ENCODE data around the gene CCDC80.

CCDC80 gene

DNA sequence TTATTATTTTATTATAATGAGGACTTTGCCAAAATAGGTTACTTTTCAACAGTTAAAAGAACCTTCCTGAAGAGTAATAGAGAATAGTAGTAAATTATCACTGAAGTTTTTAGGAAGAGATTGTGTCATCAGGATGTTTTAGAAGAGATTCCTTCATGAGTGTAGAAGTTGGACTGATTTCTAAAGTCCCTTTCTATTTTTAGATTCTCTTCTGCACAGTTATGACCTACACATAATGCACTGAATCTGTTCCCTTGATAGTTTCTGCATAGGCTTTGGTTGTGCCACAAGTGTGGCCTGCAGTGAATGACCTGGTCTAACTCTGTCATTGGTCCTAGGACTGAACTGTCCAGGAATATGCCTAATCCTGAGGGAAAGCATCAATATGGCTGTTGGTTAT lies 55.2 kb downstream of the CCDC80 start:
- Histone ChIP-seq H3K27me3 (no peaks in the 10 kb centered on the region), H3K9me3 (no peaks in the 10 kb centered on the region), H3K36me3 (no peaks in the 10 kb centered on the region; the same call in 1 of the 2 replicates), H3K4me3 (ENCODE audit: low read depth, low read length) (no peak overlapping the region), H3K4me1 (no peaks in the 10 kb centered on the region)
- no peak for DNase-seq
- TF ChIP-seq, protein P1, sequence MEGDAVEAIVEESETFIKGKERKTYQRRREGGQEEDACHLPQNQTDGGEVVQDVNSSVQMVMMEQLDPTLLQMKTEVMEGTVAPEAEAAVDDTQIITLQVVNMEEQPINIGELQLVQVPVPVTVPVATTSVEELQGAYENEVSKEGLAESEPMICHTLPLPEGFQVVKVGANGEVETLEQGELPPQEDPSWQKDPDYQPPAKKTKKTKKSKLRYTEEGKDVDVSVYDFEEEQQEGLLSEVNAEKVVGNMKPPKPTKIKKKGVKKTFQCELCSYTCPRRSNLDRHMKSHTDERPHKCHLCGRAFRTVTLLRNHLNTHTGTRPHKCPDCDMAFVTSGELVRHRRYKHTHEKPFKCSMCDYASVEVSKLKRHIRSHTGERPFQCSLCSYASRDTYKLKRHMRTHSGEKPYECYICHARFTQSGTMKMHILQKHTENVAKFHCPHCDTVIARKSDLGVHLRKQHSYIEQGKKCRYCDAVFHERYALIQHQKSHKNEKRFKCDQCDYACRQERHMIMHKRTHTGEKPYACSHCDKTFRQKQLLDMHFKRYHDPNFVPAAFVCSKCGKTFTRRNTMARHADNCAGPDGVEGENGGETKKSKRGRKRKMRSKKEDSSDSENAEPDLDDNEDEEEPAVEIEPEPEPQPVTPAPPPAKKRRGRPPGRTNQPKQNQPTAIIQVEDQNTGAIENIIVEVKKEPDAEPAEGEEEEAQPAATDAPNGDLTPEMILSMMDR (IDR thresholded peaks at IDR 0.05; ENCODE audit: low read depth, low read length): no peak

DNA sequence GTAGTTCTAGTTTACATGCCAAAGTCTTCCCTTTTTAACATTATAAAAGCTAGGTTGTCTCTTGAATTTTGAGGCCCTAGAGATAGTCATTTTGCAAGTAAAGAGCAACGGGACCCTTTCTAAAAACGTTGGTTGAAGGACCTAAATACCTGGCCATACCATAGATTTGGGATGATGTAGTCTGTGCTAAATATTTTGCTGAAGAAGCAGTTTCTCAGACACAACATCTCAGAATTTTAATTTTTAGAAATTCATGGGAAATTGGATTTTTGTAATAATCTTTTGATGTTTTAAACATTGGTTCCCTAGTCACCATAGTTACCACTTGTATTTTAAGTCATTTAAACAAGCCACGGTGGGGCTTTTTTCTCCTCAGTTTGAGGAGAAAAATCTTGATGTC lies 57.8 kb downstream of the CCDC80 start:
- Histone ChIP-seq H3K4me3 (ENCODE audit: low read depth, low read length) (no peak overlapping the region), H3K36me3 (no peaks in the 10 kb centered on the region; the same call in 1 of the 2 replicates), H3K27me3 (no peaks in the 10 kb centered on the region), H3K4me1 (no peaks in the 10 kb centered on the region), H3K9me3 (no peaks in the 10 kb centered on the region)
- TF ChIP-seq, protein P1 (IDR thresholded peaks at IDR 0.05; ENCODE audit: low read depth, low read length): no peak
- DNase-seq: no peak

DNA sequence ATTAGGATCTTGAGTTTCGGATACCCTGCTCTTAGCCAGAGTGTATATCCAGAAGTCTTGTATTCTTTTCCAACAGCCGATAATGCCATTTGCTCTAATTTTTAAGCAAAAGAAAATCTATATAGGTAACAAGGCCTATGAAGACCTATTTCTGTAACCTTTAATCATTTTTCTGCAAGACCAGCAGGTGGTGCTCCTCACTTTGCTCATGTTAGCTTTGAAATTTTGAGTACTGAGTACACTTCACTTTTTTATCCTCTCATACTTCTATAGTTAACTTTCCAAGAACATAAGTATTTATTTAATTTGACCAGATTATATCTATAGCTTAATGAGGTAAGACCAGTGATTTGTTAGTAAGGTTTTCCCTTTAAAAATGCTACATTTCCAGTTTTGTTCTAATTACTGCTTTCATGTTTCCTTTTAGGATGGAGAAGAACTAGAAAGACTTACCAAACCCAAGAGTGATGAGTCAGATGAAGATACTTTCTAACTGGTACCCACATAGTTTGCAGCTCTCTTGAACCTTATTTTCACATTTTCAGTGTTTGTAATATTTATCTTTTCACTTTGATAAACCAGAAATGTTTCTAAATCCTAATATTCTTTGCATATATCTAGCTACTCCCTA lies 58.6 kb downstream of the CCDC80 start:
- TF ChIP-seq, protein P1 (IDR thresholded peaks at IDR 0.05; ENCODE audit: low read depth, low read length): peak; percentile 79
- DNase-seq: peak; percentile 42
- H3K27me3 ChIP-seq: no peaks in the 10 kb centered on the region
- H3K4me1 ChIP-seq: no peaks in the 10 kb centered on the region
- H3K9me3 ChIP-seq: no peaks in the 10 kb centered on the region
- H3K36me3 ChIP-seq: no peaks in the 10 kb centered on the region; the same call in 1 of the 2 replicates
- H3K4me3 ChIP-seq (ENCODE audit: low read depth, low read length): no peak overlapping the region

DNA sequence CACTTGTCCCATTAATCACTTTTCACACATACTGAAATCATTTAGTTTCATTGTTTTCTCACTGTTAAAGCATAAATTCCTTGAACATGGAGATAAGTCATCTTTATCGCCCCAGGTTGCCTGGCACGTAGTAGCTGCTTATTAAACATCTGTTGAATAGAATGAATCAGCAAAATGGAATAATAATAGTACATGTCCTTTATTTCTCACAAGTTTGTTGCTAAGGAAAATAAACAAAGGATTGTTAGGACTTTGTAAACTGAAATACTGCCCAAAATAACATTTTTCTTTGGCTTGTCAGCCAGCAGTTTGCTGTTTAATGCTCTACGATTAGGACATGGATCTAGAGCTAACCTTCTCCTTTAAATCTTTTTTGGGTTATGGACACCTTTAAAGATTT lies 61.2 kb downstream of the CCDC80 start:
- DNase-seq: no peak
- Histone ChIP-seq H3K4me3 (ENCODE audit: low read depth, low read length) (no peak overlapping the region), H3K4me1 (no peaks in the 10 kb centered on the region), H3K9me3 (no peaks in the 10 kb centered on the region), H3K36me3 (no peaks in the 10 kb centered on the region; the same call in 1 of the 2 replicates), H3K27me3 (no peaks in the 10 kb centered on the region)
- TF ChIP-seq, protein P1 (IDR thresholded peaks at IDR 0.05; ENCODE audit: low read depth, low read length): no peak

DNA sequence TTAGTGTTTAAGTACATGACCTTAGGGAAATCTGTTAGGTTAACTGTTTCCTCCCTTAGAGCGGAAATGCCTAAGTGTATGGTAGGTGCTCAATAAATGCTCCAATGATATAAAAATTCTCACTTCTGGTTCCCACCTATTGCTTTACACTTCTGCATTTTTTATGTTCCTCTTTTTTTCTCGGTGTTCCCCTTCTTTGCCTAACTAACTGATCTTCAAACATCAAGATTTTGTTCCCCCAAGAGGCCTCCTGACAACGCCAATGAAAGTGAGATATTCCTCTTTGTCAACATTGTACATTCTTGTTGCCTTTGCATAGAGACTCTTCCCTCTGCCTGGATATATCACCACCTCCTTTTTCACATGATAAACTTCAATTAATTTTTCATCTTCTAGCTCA lies 61.7 kb downstream of the CCDC80 start:
- TF ChIP-seq, protein P1 (IDR thresholded peaks at IDR 0.05; ENCODE audit: low read depth, low read length): no peak
- no peak for DNase-seq

DNA sequence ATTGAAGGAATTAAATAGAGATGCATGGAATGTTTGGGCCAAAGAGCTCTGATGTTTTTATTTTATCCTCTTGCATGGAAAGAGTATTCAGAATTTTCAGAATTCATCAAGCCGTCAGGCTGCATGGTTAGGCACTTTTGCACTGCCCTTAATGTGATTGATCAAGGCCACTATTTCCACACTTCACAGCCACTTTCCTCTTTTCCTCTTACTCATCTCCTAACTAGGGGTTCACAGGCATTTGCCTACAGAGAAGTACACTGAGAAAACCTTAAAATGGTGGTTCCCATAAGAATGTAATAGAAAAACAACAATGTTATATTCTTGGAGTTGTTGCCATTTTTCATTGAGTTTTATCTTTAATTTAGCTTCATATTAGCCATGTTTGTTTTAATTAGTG lies 68.2 kb downstream of the CCDC80 start:
- DNase-seq: no peak
- no peak overlapping the region for H3K4me3 ChIP-seq (ENCODE audit: low read depth, low read length)
- no peaks in the 10 kb centered on the region for H3K4me1 ChIP-seq
- H3K36me3 ChIP-seq: no peaks in the 10 kb centered on the region; the same call in none of the 2 replicates
- H3K27me3 ChIP-seq: no peaks in the 10 kb centered on the region
- H3K9me3 ChIP-seq: no peaks in the 10 kb centered on the region
- TF ChIP-seq, protein P1 (IDR thresholded peaks at IDR 0.05; ENCODE audit: low read depth, low read length): no peak

More for the DNA sequence above, 61.7 kb downstream of the CCDC80 start:
- no peaks in the 10 kb centered on the region for H3K9me3 ChIP-seq
- no peaks in the 10 kb centered on the region; the same call in 1 of the 2 replicates for H3K36me3 ChIP-seq
- H3K4me3 ChIP-seq (ENCODE audit: low read depth, low read length): no peak overlapping the region
- no peaks in the 10 kb centered on the region for H3K4me1 ChIP-seq
- H3K27me3 ChIP-seq: no peaks in the 10 kb centered on the region

Data from BE2C (cell line).